ENCODE data around the gene FBF1.

FBF1 gene

DNA sequence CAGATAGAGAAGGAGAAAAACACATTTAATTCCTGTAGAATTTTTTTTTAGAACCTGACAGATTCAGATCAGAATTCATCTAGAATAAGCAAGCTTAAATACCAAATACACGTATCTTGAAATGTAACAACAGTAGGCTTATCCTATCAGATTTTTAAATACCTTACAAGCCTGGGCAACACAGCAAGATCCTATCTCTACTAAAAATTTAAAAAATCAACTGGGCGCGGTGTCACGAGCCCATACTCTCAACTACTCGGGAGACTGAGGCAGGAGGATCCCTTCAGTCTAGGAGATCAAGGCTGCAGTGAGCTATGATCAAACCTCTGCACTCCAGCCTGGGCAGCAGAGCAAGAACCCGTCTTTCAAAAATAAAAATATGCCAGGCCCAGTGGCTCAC is 24.6 kb upstream of the FBF1 start:
- no peak overlapping the region for H3K4me3 ChIP-seq (ENCODE audit: low read length)
- peaks cover 3% of the 10 kb centered on the region; the same call in 1 of the 2 replicates for H3K36me3 ChIP-seq (ENCODE audit: control insufficient read depth, low read length)
- H3K9me3 ChIP-seq (ENCODE audit: control insufficient read depth, insufficient read depth, low read length), result no peaks in the 10 kb centered on the region
- peaks cover 10% of the 10 kb centered on the region for H3K4me1 ChIP-seq (ENCODE audit: control insufficient read depth, low read length)
- H3K9me2 ChIP-seq (replicated peaks; ENCODE audit: control insufficient read depth, low read length), result no peaks in the 10 kb centered on the region
- no peaks in the 10 kb centered on the region; the same call in 1 of the 2 replicates for H3K79me2 ChIP-seq (ENCODE audit: control insufficient read depth, low read length)
- no peak overlapping the region for H3K27ac ChIP-seq (ENCODE audit: low read depth, low read length)
- peaks cover 5% of the 10 kb centered on the region; the same call in 1 of the 2 replicates for H3F3A ChIP-seq (ENCODE audit: control insufficient read depth, insufficient read depth)
- H3K27me3 ChIP-seq (ENCODE audit: control insufficient read depth, low read length), result no peaks in the 10 kb centered on the region
- TF ChIP-seq, protein P1, sequence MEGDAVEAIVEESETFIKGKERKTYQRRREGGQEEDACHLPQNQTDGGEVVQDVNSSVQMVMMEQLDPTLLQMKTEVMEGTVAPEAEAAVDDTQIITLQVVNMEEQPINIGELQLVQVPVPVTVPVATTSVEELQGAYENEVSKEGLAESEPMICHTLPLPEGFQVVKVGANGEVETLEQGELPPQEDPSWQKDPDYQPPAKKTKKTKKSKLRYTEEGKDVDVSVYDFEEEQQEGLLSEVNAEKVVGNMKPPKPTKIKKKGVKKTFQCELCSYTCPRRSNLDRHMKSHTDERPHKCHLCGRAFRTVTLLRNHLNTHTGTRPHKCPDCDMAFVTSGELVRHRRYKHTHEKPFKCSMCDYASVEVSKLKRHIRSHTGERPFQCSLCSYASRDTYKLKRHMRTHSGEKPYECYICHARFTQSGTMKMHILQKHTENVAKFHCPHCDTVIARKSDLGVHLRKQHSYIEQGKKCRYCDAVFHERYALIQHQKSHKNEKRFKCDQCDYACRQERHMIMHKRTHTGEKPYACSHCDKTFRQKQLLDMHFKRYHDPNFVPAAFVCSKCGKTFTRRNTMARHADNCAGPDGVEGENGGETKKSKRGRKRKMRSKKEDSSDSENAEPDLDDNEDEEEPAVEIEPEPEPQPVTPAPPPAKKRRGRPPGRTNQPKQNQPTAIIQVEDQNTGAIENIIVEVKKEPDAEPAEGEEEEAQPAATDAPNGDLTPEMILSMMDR (IDR thresholded peaks at IDR 0.05; ENCODE audit: low read depth, low read length, poor library complexity, severe bottlenecking), result no peak
- TF ChIP-seq EZH2phosphoT487 (IDR thresholded peaks at IDR 0.05; ENCODE audit: borderline replicate concordance, low read length), result no peak
- H4K20me1 ChIP-seq (ENCODE audit: control insufficient read depth, insufficient read depth, low read depth, low read length), result no peaks in the 10 kb centered on the region
- no peak overlapping the region for H3K4me2 ChIP-seq (ENCODE audit: low read length)

DNA sequence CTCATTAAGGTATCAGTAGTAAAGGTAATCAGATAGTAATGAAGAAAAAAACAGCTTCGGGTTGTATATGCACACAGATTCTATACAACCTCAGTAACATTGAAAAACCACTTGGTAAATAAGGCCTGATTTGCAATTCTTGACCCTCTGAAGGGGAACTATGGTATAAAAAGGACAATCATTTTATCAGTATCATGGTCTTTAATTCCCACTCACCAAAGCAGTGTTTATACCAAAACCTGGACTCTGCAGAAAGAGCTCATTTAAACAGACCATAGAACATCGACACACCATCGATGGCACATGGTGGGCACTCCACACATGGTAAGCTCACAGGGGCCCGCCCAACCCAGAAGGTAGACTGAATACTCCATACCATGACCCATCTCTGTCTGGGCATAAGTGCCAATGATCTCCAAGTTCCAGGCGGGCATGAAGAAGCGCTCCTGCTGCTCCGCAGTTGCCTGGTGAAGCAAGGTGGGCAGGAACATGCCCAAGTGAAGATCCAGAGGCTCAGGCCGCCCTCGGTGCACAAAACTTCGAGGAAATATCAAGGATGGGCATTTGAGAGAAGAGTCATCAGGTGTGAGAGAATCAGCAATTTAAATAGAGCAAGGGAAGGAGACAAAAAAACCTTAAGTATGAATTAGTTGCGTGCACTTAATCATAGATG is 19.1 kb upstream of the FBF1 start:
- H3K79me2 ChIP-seq (ENCODE audit: control insufficient read depth, low read length), result no peaks in the 10 kb centered on the region
- no peaks in the 10 kb centered on the region for H4K20me1 ChIP-seq (ENCODE audit: control insufficient read depth, insufficient read depth, low read depth, low read length)
- no peaks in the 10 kb centered on the region for H3K9me2 ChIP-seq (replicated peaks; ENCODE audit: control insufficient read depth, low read length)
- H3K4me1 ChIP-seq (ENCODE audit: control insufficient read depth, low read length), result no peaks in the 10 kb centered on the region
- TF ChIP-seq EZH2phosphoT487 (IDR thresholded peaks at IDR 0.05; ENCODE audit: borderline replicate concordance, low read length), result no peak
- TF ChIP-seq, protein P1 (IDR thresholded peaks at IDR 0.05; ENCODE audit: low read depth, low read length, poor library complexity, severe bottlenecking), result no peak
- H3K4me2 ChIP-seq (ENCODE audit: low read length), result no peak overlapping the region
- no peak overlapping the region for H3K27ac ChIP-seq (ENCODE audit: low read depth, low read length)
- H3K27me3 ChIP-seq (ENCODE audit: control insufficient read depth, low read length), result no peaks in the 10 kb centered on the region
- peaks cover 2% of the 10 kb centered on the region; the same call in 1 of the 2 replicates for H3F3A ChIP-seq (ENCODE audit: control insufficient read depth, insufficient read depth)
- H3K9me3 ChIP-seq (ENCODE audit: control insufficient read depth, insufficient read depth, low read length), result no peaks in the 10 kb centered on the region
- no peak overlapping the region for H3K4me3 ChIP-seq (ENCODE audit: low read length)
- peaks cover 8% of the 10 kb centered on the region for H3K36me3 ChIP-seq (ENCODE audit: control insufficient read depth, low read length)

DNA sequence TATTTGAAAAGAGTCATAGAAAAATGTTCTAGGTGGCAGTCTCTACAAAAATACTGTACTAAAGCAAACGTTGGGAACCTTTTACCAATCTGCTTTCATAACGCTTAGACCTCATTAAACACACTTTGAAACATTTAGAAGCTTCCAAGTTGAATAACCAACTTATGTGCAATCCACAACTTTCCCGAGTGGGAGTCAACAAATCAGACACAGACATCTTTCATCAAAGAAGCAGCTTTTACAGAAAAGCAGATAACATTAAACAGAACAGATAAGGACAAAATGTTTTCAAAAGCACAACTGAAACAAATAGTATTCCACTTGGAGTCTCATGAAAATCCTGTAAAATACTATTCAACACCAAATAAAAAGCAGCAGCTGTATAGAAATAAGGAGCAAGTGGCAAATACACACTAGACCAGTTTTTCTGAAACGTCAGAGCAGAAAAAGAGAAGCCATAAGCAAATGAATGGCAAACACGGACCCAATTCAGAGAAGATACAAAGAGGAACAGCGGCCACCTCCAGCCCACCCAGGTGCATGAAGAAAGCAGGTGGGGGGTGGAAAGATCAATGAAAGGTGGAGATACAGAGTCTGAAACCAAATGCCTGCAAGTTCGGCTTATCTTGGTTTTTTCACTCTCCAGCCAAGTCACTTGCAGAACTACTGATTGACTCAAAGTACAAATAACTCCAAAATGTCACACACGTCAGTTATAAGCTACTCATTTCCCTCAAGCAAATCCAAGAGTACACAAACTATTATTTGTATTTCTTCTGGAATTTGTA is 18.4 kb upstream of the FBF1 start:
- TF ChIP-seq, protein P1 (IDR thresholded peaks at IDR 0.05; ENCODE audit: low read depth, low read length, poor library complexity, severe bottlenecking), result no peak
- no peak for TF ChIP-seq EZH2phosphoT487 (IDR thresholded peaks at IDR 0.05; ENCODE audit: borderline replicate concordance, low read length)
- Histone ChIP-seq H3K4me2 (ENCODE audit: low read length) (no peak overlapping the region), H4K20me1 (ENCODE audit: control insufficient read depth, insufficient read depth, low read depth, low read length) (no peaks in the 10 kb centered on the region), H3F3A (ENCODE audit: control insufficient read depth, insufficient read depth) (no peaks in the 10 kb centered on the region; the same call in 1 of the 2 replicates), H3K4me1 (ENCODE audit: control insufficient read depth, low read length) (no peaks in the 10 kb centered on the region), H3K36me3 (ENCODE audit: control insufficient read depth, low read length) (peaks cover 8% of the 10 kb centered on the region), H3K79me2 (ENCODE audit: control insufficient read depth, low read length) (no peaks in the 10 kb centered on the region), H3K4me3 (ENCODE audit: low read length) (no peak overlapping the region), H3K9me3 (ENCODE audit: control insufficient read depth, insufficient read depth, low read length) (no peaks in the 10 kb centered on the region), H3K9me2 (replicated peaks; ENCODE audit: control insufficient read depth, low read length) (no peaks in the 10 kb centered on the region), H3K27ac (ENCODE audit: low read depth, low read length) (no peak overlapping the region), H3K27me3 (ENCODE audit: control insufficient read depth, low read length) (no peaks in the 10 kb centered on the region)
